SIG-M5 treated with dmso at 0.1 percent for 504 hours (cell line): ENCODE data around the gene QKI.

Source experiments
- DNase-seq: peaks from one replicate; lab custom pipeline; 2025; ENCODE audit not compliant: unreplicated experiment; lab: John Stamatoyannopoulos, UW

Gene QKI

GRCh38 chr6:163605385-163606097, 191.0 kb downstream of the QKI start:
- no peak for DNase-seq

GRCh38 chr6:163607792-163608191, 193.3 kb downstream of the QKI start:
- DNase-seq: no peak

- no peak for DNase-seq
These were observed 193.7 kb downstream of the QKI start for GRCh38 chr6:163608204-163608644.

- no peak for DNase-seq
These were observed 197.7 kb downstream of the QKI start for GRCh38 chr6:163612200-163612599.

GRCh38 chr6:163613025-163613424, 198.5 kb downstream of the QKI start:
- DNase-seq: no peak

- no peak for DNase-seq
These were observed 199.2 kb downstream of the QKI start for GRCh38 chr6:163613668-163614067.

- no peak for DNase-seq
These were observed 201.9 kb downstream of the QKI start for GRCh38 chr6:163616452-163616851.

GRCh38 chr6:163617549-163617948, 203.0 kb downstream of the QKI start:
- no peak for DNase-seq

- no peak for DNase-seq
These were observed 205.6 kb downstream of the QKI start for GRCh38 chr6:163620101-163620500.

GRCh38 chr6:163620670-163621330, 206.3 kb downstream of the QKI start:
- DNase-seq: no peak

- no peak for DNase-seq
These were observed 210.7 kb downstream of the QKI start for GRCh38 chr6:163625265-163625664.

GRCh38 chr6:163626073-163626867, 211.8 kb downstream of the QKI start:
- no peak for DNase-seq

GRCh38 chr6:163627274-163628062, 212.9 kb downstream of the QKI start:
- DNase-seq: no peak
